Activated T-cell treated with anti-CD3 and anti-CD28 coated beads for 48 hours (primary cell): ENCODE results near the gene NEU4.
"Not testable (repeated sequence)": the region's sequence is repeated elsewhere in the genome, so short reads cannot be mapped to it uniquely, and the experiment has no call there.

Experiments used
- DNase-seq: peaks from one replicate; pipeline ENCODE4 v3.0.0-alpha.2; 2020; ENCODE audit warnings: low read depth

Gene NEU4

DNA sequence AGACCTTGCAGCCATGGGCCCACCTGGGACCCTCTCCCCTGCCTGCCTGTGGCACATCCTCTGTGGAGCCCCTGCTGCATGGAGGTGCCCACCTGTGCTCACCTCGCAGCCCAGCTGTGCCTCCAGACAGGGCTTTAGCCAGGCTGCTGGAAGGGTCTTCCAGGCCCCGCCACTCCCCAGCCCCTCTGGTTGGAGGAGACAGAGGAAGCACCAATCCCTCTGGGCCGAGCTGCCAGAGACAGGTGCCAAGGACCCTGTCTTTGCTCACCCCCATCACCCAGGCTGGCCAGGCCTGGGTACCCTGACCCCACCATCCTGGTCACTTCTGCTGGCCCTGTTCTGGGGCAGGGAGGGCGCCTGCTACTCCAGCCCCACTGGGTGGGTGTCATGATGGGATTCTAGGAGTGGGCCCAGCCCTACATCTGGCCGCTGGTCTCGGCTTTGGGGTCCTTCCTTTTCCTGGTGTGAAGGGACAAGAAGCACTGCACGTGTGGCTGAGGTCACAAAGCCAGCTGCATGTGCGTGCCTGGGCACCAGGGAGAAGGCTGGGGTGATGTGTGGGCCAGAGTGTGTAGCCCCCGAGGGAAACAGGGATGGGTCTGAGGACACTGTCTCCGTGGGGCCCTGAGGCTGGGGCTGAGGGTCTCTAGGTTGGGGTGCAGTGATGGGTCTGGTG, 9.3 kb upstream of the NEU4 start:
- DNase-seq = no peak

DNA sequence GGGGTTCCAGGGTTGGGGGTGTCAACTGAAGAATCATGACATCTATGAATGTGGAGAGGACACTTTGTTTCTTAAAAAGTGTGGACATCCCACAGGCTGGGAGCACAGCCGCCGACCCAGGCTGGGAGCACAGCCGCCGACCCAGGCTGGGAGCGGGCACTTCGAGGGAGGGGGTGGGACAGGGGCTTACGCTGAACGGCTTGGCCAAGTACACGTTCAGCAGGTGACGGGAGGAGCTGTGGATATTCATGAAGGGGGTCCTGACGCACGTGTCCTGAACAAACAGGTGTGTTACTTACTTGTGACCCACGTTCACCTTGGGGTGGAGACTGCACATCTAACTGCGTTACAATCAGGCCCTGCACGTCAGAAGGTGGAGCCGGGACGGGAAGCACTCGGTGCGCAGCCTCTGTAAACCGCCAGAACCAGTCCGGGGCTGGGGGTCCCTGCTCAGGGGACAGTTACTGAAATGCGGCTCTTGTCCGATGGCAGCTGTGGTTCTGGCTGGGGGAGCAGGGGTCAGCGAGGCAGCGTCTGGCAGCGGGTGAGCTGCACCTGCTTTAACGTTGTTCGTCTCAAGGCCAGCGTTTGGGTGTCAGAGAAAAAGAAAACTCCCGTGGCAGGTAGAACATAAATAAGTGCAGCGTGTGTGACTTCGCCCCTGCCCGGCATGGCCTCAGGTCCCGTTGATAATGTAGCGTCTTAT, 8.6 kb upstream of the NEU4 start:
- DNase-seq = not testable (repeated sequence)

DNA sequence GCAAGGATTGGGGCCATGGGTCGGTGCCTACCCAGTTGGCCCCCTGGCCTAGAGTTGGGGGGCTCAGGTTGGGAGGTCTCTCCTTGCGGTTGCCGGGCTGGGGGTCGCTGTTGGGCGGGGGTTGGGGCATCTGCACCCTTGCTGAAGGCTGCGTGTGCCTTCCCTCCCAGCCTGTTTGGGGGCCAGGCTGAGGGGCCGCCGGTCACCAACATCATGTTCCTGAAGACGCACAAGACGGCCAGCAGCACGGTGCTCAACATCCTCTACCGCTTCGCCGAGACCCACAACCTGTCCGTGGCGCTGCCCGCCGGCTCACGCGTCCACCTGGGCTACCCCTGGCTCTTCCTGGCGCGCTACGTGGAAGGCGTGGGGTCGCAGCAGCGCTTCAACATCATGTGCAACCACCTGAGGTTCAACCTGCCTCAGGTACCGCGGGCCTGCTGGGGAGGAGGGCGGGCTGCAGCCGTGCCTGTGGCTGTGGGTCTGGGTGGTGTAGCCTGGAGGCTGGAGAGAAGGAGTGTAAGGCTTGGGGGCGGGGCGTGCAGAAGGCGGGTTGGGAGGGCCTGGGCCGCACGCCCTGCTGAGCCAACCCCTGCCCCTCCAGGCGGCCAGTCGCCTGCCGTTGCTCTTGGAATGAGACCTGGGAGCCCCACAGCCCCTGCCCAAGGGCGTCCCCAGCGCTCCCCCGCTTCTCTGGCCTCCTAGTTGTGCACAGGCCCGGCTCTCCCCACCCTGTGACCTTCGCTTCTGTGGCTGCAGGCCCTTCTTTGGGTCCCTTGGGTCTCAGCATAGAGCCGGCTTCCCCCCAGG, 7.2 kb upstream of the NEU4 start:
- DNase-seq = no peak

DNA sequence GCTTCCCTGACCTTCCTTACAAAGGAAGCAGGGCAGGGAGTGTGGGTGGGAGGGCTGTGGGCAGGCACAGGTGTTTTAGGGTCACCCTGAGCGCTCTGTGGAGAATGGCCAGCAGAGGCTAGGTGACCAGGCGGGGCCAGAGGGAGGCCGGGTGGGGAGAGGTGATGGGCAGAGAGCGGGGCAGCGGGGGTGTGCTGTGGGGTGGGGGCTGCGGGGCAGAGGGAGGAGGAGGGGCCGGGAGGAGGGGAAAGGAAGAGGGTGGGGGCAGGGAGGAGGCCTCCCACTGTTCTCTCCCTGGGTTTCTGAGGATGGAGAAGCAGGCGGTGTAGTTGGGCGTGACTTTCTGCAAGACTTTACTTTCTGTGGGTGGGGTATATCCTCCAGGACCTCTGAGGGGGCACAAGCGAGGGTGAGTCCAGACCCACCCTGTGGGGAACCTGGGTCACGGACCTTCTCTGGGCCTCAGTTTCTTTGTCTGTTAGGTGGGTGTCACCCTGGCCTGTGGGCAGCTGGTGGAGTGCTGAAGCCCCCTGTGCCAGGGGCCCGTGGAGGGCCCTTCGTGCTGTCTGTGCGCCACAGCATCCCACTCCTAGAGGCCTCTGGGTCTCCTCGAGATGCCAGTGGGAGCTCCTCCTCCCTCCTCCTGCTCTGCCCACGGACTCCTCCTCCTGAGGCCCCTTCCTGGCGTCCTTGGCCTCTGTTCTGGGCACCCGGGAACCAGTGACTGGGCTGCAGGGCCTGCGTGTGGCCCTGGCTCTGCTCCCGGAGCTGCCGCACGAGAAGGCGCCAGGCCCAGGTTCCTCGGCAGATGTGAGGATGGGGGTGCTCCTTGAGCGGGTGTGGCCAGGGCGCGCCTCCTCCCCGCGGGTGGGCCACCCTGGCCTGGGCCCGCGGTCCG, 6.3 kb upstream of the NEU4 start:
- DNase-seq = no peak

DNA sequence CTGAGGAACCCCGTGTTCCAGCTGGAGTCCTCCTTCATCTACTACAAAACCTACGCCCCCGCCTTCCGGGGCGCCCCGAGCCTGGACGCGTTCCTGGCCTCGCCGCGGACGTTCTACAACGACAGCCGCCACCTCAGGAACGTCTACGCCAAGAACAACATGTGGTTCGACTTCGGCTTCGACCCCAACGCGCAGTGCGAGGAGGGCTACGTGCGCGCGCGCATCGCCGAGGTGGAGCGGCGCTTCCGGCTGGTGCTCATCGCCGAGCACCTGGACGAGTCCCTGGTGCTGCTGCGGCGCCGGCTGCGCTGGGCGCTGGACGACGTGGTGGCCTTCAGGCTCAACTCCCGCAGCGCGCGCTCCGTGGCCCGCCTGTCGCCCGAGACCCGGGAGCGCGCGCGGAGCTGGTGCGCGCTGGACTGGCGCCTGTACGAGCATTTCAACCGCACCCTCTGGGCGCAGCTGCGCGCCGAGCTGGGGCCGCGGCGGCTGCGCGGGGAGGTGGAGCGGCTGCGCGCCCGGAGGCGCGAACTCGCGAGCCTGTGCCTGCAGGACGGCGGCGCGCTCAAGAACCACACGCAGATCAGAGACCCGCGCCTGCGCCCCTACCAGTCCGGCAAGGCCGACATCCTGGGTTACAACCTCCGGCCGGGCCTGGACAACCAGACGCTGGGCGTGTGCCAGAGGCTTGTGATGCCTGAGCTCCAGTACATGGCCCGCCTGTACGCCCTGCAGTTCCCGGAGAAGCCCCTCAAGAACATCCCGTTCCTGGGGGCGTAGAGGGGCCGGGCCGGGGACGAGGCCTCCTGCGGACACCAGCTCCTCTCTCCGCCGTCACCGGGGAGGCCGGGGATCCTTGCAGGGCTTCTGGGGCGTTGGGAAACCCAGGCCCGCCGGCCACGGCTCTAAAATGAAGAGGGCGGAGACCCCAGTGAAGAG, 5.3 kb upstream of the NEU4 start:
- peak; percentile 55 for DNase-seq

DNA sequence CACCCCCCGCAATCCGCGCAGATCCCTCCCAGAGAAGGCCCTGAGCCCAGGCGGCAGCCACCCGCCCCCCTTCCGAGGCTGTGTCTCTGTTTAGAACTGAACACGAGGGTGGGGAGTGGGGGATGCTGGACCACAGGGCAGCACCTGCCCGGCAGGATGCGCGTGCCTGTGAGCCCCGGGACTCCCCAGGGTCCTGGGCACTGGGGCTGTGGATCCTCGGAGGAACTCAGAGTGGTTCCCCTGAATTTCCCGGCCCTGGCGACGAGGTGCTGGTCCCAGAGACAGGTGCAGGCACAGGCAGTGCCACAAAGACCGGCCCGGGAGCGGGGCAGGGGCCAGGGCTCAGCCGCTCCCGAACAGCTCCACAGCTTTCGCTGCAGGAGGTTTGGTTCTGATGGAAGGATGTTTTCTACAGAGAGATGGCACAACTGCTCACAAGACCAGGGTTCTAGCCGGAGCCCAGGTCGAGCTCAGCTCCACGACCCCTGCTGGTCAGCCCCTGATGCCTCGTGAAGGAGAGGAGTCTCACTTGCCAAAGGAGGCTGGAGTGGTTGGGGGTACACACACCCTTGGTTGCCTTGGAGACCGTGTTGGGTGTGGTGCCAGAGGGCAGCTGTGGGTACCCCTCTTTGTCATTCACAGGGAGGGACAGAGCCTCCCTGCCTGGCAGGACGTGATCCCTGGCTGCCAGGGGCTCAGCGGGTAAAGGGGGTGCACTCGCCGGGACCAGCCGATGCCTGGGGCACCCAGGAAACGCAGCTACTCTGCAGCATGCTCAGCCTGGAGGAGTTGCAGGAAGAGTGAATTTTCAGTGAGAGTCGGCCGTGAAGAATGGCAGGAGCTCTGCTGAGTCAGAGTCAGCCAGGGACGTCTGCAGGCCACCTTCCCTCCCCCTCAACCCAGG, 4.4 kb upstream of the NEU4 start:
- DNase-seq = peak; percentile 12

DNA sequence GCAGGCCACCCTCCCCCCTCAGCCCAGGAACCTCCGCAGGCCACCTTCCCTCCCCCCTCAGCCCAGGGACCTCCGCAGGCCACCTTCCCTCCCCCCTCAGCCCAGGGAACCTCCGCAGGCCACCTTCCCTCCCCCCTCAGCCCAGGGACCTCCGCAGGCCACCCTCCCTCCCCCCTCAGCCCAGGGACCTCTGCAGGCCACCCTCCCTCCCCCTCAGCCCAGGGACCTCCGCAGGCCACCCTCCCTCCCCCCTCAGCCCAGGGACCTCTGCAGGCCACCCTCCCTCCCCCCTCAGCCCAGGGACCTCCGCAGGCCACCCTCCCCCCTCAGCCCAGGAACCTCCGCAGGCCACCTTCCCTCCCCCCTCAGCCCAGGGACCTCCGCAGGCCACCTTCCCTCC, 2.8 kb upstream of the NEU4 start:
- DNase-seq = not testable (repeated sequence)

DNA sequence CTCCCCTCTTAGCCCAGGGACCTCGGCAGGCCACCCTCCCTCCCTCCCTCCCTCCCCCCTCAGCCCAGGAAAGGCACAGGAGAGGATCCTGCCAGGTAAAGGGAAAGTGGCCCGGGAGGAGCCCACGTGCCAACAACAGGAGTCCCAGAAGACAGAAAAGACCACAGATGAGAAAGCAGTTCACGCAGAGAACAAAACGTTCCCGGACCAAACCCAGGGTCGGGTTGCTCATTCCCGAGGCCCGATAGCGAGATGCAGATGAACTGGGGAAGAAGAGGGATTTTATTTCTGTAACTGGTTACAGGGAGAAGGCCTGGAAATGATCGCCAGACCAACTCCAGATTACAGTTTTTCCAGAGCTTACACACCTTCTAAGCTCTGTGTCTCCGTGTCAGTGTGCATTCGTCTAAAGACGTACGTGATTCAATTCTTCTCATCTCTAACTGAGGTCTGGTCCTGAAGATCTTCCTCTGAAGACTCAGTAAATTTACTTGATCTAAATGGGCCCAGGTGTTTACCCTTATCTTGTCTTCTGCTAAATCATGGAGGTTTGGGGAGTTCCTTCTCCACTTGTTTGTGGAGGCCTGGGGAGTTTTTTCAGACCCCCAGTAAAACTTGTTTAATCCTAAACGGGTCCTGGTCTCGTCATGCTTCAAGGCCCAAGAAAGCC, 807 bp upstream of the NEU4 start:
- DNase-seq = no peak

DNA sequence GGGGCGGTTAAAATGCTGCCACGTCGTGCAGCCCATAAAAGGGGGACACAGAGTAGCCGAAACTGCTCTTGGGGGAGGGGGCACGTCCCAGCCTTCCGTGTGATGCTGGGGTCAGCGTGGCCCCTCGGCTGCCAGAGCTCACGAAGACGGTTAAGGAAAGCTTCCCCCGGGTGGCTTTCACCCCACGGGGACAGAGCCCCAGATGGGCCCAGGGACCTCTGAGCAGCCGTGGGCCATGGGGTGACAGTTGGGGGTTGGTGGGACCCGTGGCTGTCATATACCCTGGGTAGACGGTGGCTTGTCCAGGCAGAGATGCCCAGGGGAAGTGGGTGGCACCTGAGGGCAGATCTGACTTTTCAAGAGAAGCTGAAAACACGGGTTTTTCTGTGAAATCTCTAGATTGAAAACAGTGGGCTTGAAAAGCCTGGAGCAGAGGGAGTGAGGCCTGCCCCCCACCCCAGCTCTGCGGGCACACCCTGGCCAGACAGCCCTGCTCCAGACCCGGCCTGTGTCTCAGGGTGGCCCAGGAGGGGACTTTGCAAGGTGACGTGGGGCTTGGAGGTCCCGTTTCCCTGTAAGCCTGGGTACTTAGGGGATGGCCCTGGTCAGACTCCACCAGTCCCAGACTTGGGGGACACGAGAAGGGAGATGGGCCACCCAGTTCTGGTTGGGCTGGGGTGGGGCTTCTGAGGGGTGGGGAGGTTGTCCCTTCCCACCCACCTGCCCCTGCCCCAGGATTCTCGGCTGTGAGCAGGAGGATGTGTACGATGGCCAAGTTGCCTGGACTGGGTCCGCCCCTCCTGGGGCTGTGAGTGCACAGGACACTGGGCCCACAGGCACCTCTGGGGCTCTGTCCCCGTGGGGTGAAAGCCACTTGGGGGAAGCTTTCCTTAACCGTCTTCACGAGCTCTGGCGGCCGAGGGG, 652 bp downstream of the NEU4 start:
- DNase-seq = no peak

DNA sequence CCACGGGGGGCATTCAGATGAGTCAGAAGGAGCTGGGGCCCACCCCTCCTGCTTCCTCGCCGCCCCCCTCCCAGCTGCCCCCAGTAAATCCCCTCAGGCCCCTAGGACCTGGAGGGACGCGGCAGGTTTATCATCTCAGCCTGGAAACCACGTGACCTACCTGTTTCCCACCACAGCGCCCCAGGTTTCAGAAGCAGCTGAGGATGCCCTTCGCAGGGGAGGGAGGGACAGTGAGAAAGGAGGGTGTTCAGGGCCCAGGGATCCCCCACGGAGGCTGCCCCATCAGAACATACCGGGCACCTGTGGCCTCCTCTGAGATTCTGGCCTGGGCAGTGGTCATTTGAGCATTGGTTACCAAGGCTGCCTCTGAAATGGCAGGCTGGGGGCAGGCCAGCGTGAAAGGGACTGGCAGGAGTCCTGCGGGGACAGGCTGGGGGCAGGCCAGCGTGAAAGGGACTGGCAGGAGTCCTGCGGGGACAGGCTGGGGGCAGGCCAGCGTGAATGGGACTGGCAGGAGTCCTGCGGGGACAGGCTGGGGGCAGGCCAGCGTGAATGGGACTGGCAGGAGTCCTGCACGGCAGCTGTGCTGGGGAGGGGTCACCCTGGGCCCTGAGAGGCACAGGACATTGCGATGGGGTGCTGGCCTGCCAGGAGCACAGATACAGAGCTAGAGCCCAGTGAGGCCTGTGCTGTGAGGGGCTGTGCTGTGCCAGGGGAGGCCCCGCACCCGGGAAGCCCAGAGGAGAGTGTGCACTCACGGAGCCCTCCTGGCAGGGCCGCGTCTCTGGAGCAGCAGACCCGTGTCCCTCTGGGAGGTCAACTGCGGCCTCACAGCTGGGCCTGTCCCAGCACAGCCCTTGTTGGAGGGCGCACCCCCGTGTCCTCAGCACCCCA, 1.6 kb downstream of the NEU4 start:
- no peak for DNase-seq

DNA sequence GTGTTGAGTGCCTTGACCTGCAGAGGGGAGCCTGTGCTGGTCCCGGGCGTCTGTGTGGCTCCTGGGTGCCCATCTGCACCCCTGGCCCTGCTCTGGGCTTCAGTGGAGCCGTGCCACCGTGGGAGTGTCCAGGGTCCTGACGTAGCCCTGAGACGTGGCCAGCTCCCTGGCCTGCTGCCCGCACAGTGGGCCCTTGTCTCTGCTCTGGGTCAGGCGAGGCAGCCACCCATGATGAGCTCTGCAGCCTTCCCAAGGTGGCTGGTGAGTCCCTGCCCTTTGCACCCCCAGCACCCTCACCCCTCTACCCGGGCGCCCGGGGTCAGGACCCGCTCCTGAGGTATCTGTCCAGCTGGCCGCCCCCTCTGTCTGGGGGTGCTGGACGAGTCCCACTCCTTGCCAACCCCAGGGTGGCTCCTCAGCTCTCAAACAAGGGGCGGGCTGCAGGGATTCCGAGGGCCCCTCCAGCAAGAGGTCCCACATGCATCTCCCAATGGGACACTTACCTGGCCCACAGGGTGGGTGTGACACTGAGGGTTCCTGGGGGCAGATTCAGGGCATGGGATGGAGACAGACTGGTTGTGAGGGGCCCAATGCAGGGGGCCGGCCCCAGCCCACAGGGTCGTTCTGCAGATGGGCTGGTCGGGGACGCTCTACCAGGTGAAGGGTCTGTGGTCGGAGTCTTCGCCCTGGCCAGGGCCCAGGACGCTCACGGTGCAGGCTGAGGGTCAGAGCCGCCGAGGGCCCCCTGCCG, 2.4 kb downstream of the NEU4 start:
- no peak for DNase-seq

DNA sequence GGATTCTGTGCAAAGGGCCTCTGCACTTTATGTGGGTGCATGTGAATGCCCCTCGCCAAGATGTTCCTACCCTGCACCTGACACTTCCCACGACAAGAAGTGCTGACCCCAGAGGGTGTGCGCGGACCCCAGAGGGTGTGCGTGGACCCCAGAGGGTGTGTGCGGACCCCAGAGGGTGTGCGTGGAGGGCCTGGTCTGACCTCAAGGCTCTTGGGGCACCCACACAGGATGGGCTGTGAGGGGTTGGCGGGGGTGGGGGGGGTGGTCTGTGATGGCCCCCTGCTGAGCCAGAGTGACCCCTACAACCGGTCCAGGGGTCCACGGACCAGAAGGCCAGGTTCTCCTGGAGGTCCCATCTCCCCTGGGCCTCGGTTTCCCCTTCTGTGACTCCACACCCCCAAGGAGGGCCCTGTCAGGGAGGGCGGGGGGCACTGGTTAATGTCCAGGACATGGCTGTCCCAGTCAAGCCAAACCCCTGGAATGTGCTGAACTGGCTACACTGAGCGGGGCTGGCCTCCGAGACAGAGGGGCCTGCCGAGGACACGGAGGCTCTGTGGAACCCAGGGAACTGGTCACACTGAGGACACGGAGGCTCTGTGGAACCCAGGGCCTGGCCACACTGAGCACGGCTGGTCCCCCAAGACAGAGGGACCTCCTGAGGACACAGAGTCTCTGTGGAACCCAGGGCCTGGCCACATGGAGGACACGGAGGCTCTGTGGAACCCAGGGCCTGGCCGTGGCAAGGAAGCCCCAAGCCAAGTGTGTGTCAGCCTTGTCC, 3.1 kb downstream of the NEU4 start:
- no peak for DNase-seq

DNA sequence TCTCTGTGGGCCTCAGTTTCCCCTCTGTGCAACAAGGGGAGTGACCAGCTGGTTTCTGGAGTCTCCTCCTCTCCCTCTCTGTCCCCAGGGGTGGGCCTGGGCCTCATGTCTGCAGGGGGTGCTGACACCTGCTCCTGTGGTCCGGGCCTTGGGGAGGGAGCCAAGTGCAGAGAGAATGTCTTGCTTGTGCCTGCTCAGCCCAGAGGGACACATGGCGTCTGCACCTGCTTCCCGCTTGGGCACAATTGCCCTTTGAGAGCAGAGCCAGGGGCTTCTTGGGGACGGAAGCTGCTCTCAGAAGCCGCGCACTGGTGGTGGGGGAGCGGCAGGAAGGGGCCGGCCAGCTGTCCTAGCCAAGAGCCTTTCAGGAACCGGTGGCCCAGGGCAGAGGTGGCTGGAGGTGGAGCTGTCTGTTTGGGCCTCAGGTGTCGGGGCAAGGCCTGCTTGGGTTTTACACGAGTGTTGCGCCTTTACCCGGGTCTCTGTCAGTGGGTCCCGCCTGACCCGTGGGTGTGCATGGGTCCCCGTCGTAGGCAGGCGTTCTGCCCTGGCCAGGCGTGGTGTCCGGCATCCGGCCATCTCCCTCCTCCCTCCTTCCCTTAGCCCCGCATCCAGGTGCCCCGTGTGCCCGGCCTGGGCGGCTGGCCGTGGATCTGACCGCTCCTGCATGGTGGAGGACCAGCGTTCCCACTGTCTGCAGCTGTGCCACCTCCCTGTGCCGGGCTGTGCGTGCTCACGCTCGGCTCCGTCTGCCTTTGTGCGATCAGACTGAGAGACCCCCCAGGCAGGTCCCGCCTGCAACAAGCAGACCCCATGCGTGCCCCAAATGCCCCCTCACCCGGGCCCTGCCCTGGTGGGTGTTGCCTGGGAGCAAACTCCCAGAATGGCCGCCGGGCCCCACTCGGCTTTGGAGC, 4.0 kb downstream of the NEU4 start:
- no peak for DNase-seq

DNA sequence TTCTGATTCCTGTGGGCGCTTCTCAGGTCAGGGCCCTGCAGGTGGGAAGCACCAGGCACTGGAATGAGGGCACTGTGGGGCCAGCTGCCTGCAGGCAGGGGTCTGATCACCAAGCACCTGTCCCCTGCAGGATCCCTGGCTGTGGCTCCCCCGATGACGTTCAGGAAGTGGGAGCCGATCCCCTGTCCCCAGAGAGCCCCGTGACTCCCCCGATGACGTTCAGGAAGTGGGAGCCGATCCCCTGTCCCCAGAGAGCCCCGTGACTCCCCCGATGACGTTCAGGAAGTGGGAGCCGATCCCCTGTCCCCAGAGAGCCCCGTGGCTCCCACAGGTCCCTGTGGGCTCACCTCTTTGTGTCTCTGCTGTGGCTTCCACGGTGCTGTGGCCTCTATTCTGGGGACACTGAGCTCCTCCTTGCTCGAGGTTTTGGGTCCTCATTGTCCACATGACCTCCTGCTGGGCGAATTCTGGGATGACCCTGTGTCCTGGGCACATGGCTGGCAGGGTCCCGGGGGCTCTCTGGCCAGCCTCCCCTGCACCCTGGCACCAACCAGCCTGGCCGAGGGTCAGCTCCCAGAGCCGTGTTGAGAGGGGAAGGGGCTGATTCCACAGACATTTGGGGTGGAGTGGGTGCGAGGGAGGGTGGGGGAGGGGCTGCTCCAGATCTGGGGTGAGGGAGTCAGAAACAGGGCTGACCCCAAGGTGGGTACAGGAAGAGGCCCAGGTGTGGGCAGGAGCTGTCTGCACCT, 4.8 kb downstream of the NEU4 start:
- no peak for DNase-seq
